Thyroid gland (tissue), 4 donors: ENCODE measurements around the gene MAPRE2. TPM values are rescaled to one million over a fixed set of nuclear protein-coding genes. Genes with fewer than 3 reads are reported as not detected.
A peak's percentile ranks its signal among the peaks of the same experiment; 100 is the strongest.

Source experiments
- DNase-seq, 2 donors: peaks; one replicate each; pipeline ENCODE4 v3.0.0-alpha.2; 2019
- H3K27ac ChIP-seq, 3 donors: fragments of 200-600 bp; sonication (generic); 1 replicate in 2 of 3; 2 replicates in 1 of 3; pipeline ENCODE4 v1.5.1; 2016 to 2019; ENCODE audit warnings: mild to moderate bottlenecking in 1 of 3, moderate library complexity in 1 of 3
- H3K27me3 ChIP-seq: fragments of 200-600 bp; sonication (generic); one replicate; pipeline ENCODE4 v1.5.1; 2019
- H3K36me3 ChIP-seq, 2 donors: fragments of 200-600 bp; sonication (generic); one replicate each; pipeline ENCODE4 v1.5.1; 2016 to 2019
- H3K4me1 ChIP-seq, 2 donors: fragments of 200-600 bp; sonication (generic); one replicate each; pipeline ENCODE4 v1.5.1; 2017 to 2019
- H3K4me3 ChIP-seq, 3 donors: fragments of 200-600 bp; sonication (generic); replicated peaks in 1 of 3; 1 replicate in 2 of 3; 2 replicates in 1 of 3; pipeline ENCODE4 v1.5.1; 2016; ENCODE audit warnings: mild to moderate bottlenecking in 1 of 3
- H3K9me3 ChIP-seq: fragments of 200-600 bp; sonication (generic); one replicate; pipeline ENCODE4 v1.5.1; 2017
- POLR2A ChIP-seq, 2 donors: fragments of 450-650 bp; IDR thresholded peaks; one replicate each; pipeline ENCODE4 v1.6.1; 2017; ENCODE audit warnings: antibody characterized with exemption in 2 of 2, mild to moderate bottlenecking in 2 of 2, moderate library complexity in 1 of 2
- WGBS, 2 donors: methylation state at CpG; one replicate each; pipeline ENCODE4 v1.1.5; 2017; 5-methylcytosine and 5-hydroxymethylcytosine counted together
- intact Hi-C: fragments of 100-400 bp; cut with DNase I; formaldehyde crosslinking; loops from one replicate; pipeline ENCODE4 v1.15.1; 2023
- total RNA-seq, 4 donors: library from RNA; depleted of rRNA; stranded (reverse); fragments of >200 nt; gene quantifications; one replicate each; pipeline ENCODE4 v1.2.3, GENCODE V29; 2016
- TF ChIP-seq, protein P1 (sequence below), 6 experiments: fragments of 200-600 bp in 3 of 6; fragments of 450-650 bp in 3 of 6; sonication (generic) in 3 of 6; IDR thresholded peaks; one replicate each; pipeline ENCODE4 v1.5.1; 2016 to 2019; ENCODE audit warnings: antibody characterized with exemption in 6 of 6, mild to moderate bottlenecking in 2 of 6, inconsistent platforms in 1 of 6, moderate library complexity in 1 of 6

Gene MAPRE2
- total RNA-seq, 4 donors from 2014 or later: 22.6 to 38.1 (median 28.8) TPM

DNA sequence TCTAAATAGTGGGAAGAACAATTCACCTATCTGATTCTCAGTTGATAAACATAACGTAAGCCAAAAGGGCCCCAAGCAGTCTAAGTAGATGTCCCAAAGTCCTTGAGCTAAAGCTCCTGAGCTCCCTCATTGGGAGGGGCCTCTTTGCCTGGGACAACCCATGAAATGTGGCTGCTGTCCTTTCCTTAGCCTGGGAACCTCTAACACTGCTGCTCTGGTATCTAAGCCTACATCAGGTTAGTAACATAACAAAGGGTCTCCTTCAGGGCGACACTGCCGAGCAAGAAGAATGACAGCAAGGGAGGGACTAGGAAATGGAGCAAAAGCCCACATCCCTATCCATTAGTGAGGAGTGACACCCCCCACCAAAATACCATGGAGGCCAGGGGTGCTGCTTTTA, 98.3 kb downstream of the MAPRE2 start:
- no peak overlapping the region for H3K27ac ChIP-seq
- TF ChIP-seq POLR2A (IDR thresholded peaks at IDR 0.05): no peak
- TF ChIP-seq, protein P1, sequence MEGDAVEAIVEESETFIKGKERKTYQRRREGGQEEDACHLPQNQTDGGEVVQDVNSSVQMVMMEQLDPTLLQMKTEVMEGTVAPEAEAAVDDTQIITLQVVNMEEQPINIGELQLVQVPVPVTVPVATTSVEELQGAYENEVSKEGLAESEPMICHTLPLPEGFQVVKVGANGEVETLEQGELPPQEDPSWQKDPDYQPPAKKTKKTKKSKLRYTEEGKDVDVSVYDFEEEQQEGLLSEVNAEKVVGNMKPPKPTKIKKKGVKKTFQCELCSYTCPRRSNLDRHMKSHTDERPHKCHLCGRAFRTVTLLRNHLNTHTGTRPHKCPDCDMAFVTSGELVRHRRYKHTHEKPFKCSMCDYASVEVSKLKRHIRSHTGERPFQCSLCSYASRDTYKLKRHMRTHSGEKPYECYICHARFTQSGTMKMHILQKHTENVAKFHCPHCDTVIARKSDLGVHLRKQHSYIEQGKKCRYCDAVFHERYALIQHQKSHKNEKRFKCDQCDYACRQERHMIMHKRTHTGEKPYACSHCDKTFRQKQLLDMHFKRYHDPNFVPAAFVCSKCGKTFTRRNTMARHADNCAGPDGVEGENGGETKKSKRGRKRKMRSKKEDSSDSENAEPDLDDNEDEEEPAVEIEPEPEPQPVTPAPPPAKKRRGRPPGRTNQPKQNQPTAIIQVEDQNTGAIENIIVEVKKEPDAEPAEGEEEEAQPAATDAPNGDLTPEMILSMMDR (IDR thresholded peaks at IDR 0.05): no peak
- WGBS, 2 donors: 79 to 100% methylated on average over 3 of the region's 3 CpGs
- no peaks in the 10 kb centered on the region for H3K27me3 ChIP-seq
- no peaks in the 10 kb centered on the region for H3K36me3 ChIP-seq
- DNase-seq: no peak
- no peak overlapping the region for H3K4me3 ChIP-seq
- peaks cover 0 to 8% of the 10 kb centered on the region in 2 donors for H3K4me1 ChIP-seq
- intact Hi-C loops: no loop called here
- no peaks in the 10 kb centered on the region for H3K9me3 ChIP-seq

DNA sequence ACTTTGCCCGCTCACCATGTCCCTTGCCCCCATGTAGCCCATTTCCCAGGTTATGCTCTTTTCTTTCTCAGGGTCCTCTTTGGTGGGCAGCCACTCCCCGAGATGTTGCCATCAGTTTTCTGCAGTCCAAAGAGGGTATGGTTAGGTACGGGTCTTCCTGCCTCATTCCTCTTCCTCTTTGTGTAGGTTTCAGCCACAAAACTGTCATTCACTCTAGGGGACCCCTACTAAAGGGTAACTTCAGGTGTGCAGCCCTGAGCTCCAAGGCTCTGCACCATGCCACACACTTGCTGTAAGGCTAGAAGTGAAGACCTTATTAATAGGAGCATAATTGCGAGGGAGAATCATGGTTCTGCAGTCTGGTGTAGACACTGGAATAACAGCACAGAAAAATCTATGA, 99.9 kb downstream of the MAPRE2 start:
- no peak overlapping the region for H3K4me3 ChIP-seq
- 90 to 98% methylated on average over 4 of the region's 4 CpGs for WGBS, 2 donors
- H3K4me1 ChIP-seq: peaks cover 0 to 8% of the 10 kb centered on the region in 2 donors
- intact Hi-C loops: loop anchor here (5.0 kb wide), 1 partner anchor 134 kb away; no protein-coding TSS in a partner anchor
- no peak for DNase-seq
- TF ChIP-seq, protein P1 (IDR thresholded peaks at IDR 0.05): no peak
- no peak for TF ChIP-seq POLR2A (IDR thresholded peaks at IDR 0.05)
- no peaks in the 10 kb centered on the region for H3K36me3 ChIP-seq
- H3K27me3 ChIP-seq: no peaks in the 10 kb centered on the region
- no peak overlapping the region for H3K27ac ChIP-seq
- no peaks in the 10 kb centered on the region for H3K9me3 ChIP-seq

DNA sequence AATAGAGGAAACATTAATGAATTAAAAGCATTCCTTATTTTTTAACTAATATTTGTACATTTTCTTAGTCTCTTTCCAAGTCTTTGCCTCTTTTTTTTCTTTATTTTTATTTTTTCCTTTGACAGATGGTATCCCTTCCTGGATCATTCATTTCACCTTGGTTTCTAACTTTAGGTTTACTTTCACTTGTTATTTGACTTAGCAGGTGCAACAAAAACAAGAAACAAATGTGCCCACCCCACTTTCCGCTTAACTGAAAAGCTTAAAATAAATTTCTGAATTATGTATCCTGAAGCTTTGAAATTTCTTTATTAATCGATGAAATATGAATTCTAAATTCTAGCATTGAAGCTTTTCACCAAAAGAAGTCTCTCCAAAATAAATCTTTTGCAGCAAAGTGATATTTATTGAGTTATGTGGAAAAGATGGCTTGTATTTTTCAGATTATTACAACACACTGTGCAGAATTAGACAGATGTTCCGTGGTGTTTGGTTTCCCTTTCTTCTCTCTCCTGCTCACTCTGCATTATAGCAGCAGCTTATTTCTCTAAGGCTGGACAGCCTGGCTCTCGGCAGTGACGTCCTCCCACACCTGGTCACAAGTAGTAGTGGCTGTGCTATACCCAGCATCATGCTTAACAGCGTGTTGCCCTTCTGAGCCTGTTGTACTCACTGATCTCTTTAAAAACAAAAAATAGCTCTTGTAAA, 100.5 kb downstream of the MAPRE2 start:
- H3K27me3 ChIP-seq: no peaks in the 10 kb centered on the region
- TF ChIP-seq, protein P1 (IDR thresholded peaks at IDR 0.05): no peak
- TF ChIP-seq POLR2A (IDR thresholded peaks at IDR 0.05): no peak
- H3K9me3 ChIP-seq: no peaks in the 10 kb centered on the region
- 65 to 70% methylated on average over 6 of the region's 6 CpGs for WGBS, 2 donors
- H3K4me1 ChIP-seq: peaks cover 0 to 8% of the 10 kb centered on the region in 2 donors
- H3K36me3 ChIP-seq: no peaks in the 10 kb centered on the region
- peak in 1 of 2 donors; percentile 39 for DNase-seq
- no peak overlapping the region for H3K27ac ChIP-seq
- H3K4me3 ChIP-seq: no peak overlapping the region
- intact Hi-C loops: loop anchor here (5.0 kb wide), 1 partner anchor 134 kb away; no protein-coding TSS in a partner anchor

DNA sequence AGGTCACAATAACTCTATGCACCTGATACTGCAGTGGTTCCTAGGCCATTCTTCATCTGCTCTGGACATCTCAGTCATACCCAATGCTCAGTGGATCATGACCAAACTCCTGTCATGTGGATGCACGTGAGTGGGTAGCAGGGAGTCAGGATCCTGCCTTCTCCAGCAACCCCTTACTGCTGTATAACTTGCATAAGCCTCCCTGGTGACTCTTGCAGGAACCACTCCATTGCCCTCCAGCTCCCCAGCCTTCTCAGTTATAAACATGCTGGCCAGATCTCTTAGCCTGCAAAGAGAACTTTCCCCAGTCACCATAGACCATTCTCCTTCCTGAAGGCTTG, 101.0 kb downstream of the MAPRE2 start:
- no peak for TF ChIP-seq POLR2A (IDR thresholded peaks at IDR 0.05)
- TF ChIP-seq, protein P1 (IDR thresholded peaks at IDR 0.05): no peak
- 10 to 55% methylated on average over 1 of the region's 1 CpG for WGBS, 2 donors
- intact Hi-C loops: loop anchor here (5.0 kb wide), 1 partner anchor 135 kb away; no protein-coding TSS in a partner anchor
- DNase-seq: peak; percentile 36 to 51
- Histone ChIP-seq H3K27me3 (no peaks in the 10 kb centered on the region), H3K9me3 (no peaks in the 10 kb centered on the region), H3K4me3 (no peak overlapping the region), H3K36me3 (no peaks in the 10 kb centered on the region), H3K4me1 (peaks cover 0 to 8% of the 10 kb centered on the region in 2 donors), H3K27ac (no peak overlapping the region)
